ENCODE results near the gene HOXC12.

Gene HOXC12

DNA sequence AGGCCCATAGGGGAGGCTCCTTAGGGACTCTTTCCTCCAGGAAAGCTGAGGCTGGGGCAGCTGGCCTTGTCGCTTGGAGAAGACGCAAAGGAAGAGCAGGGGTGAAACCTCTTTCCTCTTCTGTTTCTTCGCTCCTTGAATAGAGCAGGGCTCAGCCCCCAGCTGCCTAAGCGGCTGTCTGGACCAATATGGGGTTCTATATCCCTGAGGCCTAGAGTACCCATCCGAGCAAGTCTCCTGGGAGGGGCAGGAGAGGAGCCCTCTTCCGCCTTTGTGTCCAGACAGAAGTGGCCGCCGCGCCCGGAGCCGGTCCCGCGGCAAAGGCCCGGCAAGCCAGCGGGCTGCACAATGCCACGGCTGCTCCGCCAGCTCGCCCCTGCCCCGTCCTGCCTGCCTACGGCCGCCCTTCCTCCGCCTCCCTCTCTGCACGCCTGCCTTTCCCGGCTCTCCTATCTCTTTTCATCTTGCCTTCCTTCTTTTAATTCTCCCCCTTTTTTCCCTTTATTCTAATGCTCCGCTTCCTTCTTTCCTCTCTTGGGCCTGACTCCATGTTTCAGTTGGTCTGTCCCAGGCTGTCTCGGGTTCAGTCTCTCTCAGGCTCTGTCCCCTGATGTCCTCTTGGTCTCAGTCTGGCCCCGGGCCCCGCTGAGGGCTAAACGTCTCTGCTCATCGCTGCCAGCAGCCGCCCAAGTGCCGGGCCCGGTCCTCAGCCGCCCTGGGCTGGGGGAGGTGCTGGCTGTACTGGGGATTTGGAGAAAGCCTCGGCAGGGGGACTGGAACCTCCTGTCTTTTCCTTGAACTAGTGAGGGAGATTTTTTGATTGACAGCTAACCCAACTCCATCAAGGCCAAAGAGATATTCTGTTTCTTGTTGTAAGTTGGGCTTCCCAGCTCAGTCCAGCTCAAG lies 42.8 kb downstream of the HOXC12 start:
- TF ChIP-seq TAF1 (IDR thresholded peaks at IDR 0.05; ENCODE audit: borderline replicate concordance, low read depth, low read length) (no peak), POLR2A (IDR thresholded peaks at IDR 0.05; ENCODE audit: low read depth, low read length) (no peak), POLR2AphosphoS5 (IDR thresholded peaks at IDR 0.05; ENCODE audit: low read depth, low read length) (no peak)
- FAIRE-seq (no peak), DNase-seq (ENCODE audit: insufficient read length) (no peak)

DNA sequence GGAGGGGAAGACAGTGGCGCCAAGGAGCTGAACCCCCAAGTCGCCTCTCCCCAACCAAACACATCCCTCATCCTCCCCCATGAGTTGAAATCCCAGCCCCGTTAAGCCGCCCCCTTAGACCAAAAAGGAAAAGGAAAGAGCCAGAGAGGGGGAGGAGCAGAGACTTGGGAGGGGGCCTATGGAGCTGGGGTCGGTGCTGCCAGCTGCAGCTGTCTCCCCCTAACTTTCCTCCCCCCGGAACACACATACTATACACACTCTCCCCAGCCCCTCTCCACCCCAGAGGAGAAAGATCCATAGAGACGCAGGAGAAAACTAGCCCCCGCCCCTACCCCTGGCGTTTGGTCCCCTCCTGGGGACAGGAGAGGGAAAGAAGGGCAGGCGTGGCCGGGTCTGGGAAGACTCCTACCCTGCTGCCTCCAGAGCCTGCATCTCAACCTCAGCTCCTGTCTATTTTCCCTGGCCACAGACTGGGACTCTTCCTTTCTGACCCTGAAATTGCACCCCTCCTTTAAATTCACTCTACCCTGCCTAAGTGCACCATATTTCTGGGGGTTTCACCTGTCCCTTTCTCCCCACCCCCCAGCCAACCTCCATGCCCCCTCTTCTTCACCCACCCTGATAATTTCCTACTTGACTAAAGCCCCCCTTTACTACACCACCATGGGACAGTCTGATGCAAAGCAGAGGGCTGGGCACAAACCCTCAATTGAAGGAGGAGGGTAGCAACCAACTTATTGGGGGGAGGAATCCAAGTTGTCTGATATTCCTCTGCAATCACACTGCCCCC lies 43.6 kb downstream of the HOXC12 start:
- DNase-seq (ENCODE audit: insufficient read length) (no peak), FAIRE-seq (no peak)
- no peak for TF ChIP-seq POLR2AphosphoS5 (IDR thresholded peaks at IDR 0.05; ENCODE audit: low read depth, low read length)
- no peak for TF ChIP-seq POLR2A (IDR thresholded peaks at IDR 0.05; ENCODE audit: low read depth, low read length)
- no peak for TF ChIP-seq TAF1 (IDR thresholded peaks at IDR 0.05; ENCODE audit: borderline replicate concordance, low read depth, low read length)

DNA sequence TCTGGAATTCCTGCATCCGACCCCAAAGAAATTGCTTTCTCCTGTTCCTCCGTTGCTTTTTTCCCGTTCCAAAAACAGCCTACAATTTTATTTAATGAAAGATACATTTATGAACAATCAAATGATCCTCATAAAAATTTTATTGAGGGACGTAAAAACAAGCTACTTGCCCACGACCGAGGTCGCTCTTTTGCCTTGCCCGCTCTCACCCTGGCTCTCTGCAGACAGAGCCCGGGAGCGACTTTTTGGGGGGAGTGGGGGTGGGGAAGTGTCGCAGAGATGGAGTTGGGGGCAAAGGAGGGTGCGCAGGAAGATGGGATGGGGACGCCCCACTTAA lies 44.2 kb downstream of the HOXC12 start:
- TF ChIP-seq POLR2A (IDR thresholded peaks at IDR 0.05; ENCODE audit: low read depth, low read length) = no peak
- TF ChIP-seq POLR2AphosphoS5 (IDR thresholded peaks at IDR 0.05; ENCODE audit: low read depth, low read length) = no peak
- TF ChIP-seq TAF1 (IDR thresholded peaks at IDR 0.05; ENCODE audit: borderline replicate concordance, low read depth, low read length) = no peak
- FAIRE-seq (no peak), DNase-seq (ENCODE audit: insufficient read length) (no peak)

DNA sequence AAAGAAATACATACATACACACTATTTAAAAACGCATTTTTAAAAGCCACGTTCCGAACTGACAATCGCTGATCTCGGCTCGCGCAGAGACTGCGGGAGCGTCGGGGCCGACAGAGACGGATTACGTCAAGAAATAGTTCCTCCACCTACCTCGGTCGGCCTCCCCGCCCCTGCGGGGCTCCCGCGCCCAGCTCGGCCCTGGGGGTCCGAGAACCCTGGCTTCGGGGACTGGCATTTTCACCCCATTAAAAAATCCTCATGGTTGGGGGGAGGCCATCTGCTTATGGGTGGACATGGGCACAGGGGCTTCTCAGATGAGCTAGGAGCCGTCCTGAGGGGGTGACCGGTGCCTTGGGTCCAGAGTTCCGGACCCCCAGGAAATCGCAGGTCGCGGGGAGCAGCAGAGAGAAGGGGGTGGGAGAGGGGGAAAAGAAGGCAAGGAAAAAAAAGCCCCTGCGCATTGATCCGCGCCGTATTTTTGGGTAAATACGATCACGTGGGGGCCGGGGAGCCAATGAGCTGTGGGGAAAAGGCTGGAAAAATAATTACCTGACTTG lies 44.9 kb downstream of the HOXC12 start:
- TF ChIP-seq POLR2AphosphoS5 (IDR thresholded peaks at IDR 0.05; ENCODE audit: low read depth, low read length) (no peak), POLR2A (IDR thresholded peaks at IDR 0.05; ENCODE audit: low read depth, low read length) (no peak), TAF1 (IDR thresholded peaks at IDR 0.05; ENCODE audit: borderline replicate concordance, low read depth, low read length) (no peak)
- FAIRE-seq = no peak
- DNase-seq (ENCODE audit: insufficient read length) = no peak

DNA sequence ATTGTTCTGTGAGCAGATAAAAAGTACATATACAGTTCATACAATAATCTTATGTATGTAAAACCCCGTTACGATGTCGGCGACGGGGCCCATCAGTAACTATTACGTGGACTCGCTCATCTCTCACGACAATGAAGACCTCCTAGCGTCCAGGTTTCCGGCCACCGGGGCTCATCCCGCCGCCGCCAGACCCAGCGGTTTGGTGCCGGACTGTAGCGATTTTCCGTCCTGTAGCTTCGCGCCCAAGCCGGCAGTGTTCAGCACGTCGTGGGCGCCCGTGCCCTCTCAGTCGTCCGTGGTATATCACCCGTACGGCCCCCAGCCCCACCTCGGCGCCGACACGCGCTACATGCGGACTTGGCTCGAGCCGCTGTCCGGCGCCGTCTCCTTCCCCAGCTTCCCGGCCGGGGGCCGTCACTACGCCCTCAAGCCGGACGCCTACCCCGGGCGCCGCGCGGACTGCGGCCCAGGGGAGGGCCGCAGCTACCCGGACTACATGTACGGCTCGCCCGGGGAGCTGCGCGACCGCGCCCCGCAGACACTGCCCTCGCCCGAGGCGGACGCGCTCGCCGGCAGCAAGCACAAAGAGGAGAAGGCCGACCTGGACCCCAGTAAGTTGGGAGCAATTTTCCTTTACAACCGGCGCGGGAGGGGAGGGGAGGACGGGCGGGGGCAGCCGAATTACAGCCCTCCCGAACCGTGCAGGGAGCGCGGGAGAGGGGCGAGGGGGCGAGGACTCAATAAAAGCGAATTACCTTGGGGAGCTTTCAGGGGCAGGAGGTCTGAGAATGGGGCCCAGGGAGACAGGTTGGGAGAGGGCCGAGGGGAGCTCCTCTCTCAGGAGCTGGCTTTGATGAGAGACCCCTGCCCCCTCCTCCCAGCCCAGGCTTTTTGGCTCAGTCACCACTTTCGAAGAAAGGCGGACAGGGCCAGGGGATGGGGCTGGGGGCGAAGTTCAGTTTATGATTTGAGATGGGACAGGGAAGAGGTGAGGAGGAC lies 45.7 kb downstream of the HOXC12 start, which contains the start of gene HOXC9:
TSS of gene HOXC9 (plus strand) at position 46 of the 999 bp plus-strand sequence. CDS start at position 74, 28 bp downstream.
- DNase-seq (ENCODE audit: insufficient read length) = no peak
- TF ChIP-seq POLR2A (IDR thresholded peaks at IDR 0.05; ENCODE audit: low read depth, low read length) (no peak), TAF1 (IDR thresholded peaks at IDR 0.05; ENCODE audit: borderline replicate concordance, low read depth, low read length) (no peak), POLR2AphosphoS5 (IDR thresholded peaks at IDR 0.05; ENCODE audit: low read depth, low read length) (no peak)
- FAIRE-seq = no peak

DNA sequence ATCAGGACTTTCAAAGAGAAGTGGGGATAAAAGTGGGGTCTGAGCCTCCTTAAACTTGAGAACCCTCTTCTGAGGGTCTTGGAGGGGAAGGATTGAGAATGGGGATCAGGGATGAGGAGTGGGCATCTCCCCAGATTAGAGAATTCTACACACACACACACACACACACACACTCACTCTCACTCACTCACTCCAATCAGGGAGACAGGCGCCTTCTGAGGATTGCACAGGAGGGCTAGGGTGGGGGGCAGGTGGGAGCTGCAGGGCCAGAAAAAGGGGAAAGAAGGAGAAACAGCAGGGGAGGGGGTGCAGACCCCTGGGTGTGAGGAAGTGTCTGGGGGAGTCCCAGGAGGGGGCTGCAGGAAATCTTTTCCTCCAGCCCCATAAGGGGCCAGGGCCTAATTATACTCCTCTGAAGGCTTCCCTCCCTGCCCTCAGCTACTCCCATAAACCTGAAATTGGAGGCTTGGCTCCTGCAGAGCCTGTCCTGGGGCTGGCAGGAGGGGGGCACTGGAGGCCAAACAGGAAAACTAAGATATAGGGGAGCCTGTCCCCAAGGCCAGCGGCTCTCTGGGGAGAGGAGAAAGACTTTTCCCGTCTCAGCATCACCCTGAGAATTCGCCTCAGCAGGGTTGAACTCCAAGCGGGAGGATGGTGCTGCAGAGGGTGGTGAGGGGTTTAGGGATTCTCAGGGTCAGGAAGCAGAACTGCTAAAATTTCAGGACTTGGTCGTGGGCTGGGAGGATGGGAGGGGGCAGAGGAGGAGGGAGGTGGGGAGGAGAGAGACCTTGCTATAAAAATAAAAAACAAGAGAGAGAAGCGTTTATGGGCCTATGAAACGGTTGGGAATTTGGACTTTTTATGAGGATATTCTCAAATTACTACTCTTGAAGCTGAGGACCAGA lies 46.8 kb downstream of the HOXC12 start:
- FAIRE-seq (no peak), DNase-seq (ENCODE audit: insufficient read length) (no peak)
- TF ChIP-seq TAF1 (IDR thresholded peaks at IDR 0.05; ENCODE audit: borderline replicate concordance, low read depth, low read length) (no peak), POLR2AphosphoS5 (IDR thresholded peaks at IDR 0.05; ENCODE audit: low read depth, low read length) (no peak), POLR2A (IDR thresholded peaks at IDR 0.05; ENCODE audit: low read depth, low read length) (no peak)

DNA sequence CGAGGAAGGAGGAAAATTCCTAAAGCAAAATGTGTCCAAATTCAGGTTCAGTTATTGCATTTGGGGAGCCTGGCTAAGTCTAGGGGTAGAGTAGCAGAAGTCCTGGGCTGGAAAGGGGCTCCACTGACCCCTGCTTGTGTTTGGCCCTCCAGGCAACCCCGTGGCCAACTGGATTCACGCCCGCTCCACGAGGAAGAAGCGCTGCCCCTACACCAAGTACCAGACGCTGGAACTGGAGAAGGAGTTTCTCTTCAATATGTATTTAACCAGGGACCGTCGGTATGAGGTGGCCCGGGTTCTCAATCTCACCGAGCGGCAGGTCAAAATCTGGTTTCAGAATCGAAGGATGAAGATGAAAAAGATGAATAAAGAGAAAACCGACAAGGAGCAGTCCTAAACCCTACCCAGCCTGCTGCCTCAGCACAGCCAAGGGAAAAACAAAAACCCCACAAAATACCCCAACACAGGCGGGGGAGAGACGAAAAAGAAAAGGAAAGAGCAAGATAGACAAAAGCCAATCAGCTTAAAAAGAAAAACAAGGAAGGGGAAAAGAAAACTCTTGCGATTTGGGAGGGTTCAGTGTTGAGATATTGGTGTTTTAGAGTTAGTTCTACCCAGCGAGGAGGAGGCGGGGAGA lies 47.7 kb downstream of the HOXC12 start:
- DNase-seq (ENCODE audit: insufficient read length) (no peak), FAIRE-seq (no peak)
- TF ChIP-seq POLR2AphosphoS5 (IDR thresholded peaks at IDR 0.05; ENCODE audit: low read depth, low read length) (no peak), TAF1 (IDR thresholded peaks at IDR 0.05; ENCODE audit: borderline replicate concordance, low read depth, low read length) (no peak), POLR2A (IDR thresholded peaks at IDR 0.05; ENCODE audit: low read depth, low read length) (no peak)

DNA sequence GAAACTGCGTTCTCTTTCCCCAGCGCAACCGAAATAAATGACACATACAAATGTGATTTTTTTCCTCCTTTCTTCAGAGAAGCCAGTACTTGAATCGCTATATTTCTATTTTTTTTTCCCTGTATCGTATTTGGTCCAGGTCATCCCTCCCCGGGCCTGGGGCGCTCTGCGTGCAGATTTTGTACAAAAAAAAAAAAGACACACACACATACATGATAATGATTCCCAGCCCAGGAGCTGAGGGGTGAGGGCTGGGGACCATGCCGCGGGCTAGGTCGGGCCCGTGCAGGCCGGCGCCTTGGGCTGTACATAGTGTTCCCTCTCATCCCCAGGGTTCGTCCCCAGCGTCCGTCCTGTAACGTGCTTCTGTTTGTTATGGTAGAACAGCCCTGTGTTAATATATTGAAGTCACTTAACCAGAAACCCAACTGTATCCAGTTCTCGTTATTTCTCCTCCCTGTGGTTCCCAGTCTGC lies 48.2 kb downstream of the HOXC12 start:
- FAIRE-seq = no peak
- DNase-seq (ENCODE audit: insufficient read length) = no peak
- no peak for TF ChIP-seq POLR2A (IDR thresholded peaks at IDR 0.05; ENCODE audit: low read depth, low read length)
- no peak for TF ChIP-seq POLR2AphosphoS5 (IDR thresholded peaks at IDR 0.05; ENCODE audit: low read depth, low read length)
- no peak for TF ChIP-seq TAF1 (IDR thresholded peaks at IDR 0.05; ENCODE audit: borderline replicate concordance, low read depth, low read length)

DNA sequence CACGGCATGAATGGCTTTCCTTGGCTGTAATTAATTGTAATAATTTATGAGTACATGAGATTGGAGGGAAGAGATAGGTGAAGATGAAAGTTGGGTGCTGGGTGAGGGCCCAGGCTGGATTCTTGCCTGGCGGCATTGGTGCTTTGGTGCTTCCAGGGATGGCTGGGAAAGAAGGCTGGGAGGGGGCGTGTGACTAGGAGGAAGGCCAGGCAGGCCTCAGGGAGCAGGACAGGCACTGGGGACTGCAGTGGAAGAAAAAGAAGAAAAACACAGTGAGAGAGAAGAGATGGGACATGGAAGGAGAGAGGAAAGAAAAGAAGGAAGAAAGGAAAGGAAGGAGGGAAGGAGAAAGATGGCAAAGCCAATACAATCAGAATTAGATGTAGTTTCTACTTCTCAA lies 48.9 kb downstream of the HOXC12 start:
- DNase-seq (ENCODE audit: insufficient read length) (no peak), FAIRE-seq (no peak)
- TF ChIP-seq POLR2A (IDR thresholded peaks at IDR 0.05; ENCODE audit: low read depth, low read length) = no peak
- TF ChIP-seq TAF1 (IDR thresholded peaks at IDR 0.05; ENCODE audit: borderline replicate concordance, low read depth, low read length) = no peak

All from GM12892 (cell line).